ENCODE measurements around the gene KIAA1217.

The KIAA1217 gene

GRCh38 chr10:24207781-24208611 lies 942 bp upstream of the KIAA1217 start:
- no peak for DNase-seq

- DNase-seq, result peak; percentile 9
Observed at GRCh38 chr10:24209432-24209771, 464 bp downstream of the KIAA1217 start.

- peak; percentile 4 for DNase-seq
Observed at GRCh38 chr10:24209946-24210491, 1.1 kb downstream of the KIAA1217 start.

GRCh38 chr10:24210501-24210900 lies 1.6 kb downstream of the KIAA1217 start:
- DNase-seq, result no peak

GRCh38 chr10:24213266-24213665 lies 4.3 kb downstream of the KIAA1217 start:
- no peak for DNase-seq

GRCh38 chr10:24213881-24214280 lies 4.9 kb downstream of the KIAA1217 start:
- DNase-seq, result no peak

GRCh38 chr10:24214762-24215161 lies 5.8 kb downstream of the KIAA1217 start:
- no peak for DNase-seq

- no peak for DNase-seq
Observed at GRCh38 chr10:24215196-24215595, 6.3 kb downstream of the KIAA1217 start.

GRCh38 chr10:24215603-24216002 lies 6.7 kb downstream of the KIAA1217 start:
- no peak for DNase-seq

GRCh38 chr10:24219963-24220362 lies 11.0 kb downstream of the KIAA1217 start:
- DNase-seq, result no peak

GRCh38 chr10:24223341-24223740 lies 14.4 kb downstream of the KIAA1217 start:
- DNase-seq, result no peak

- DNase-seq, result no peak
Observed at GRCh38 chr10:24223953-24224352, 15.0 kb downstream of the KIAA1217 start.

GRCh38 chr10:24228642-24229041 lies 19.7 kb downstream of the KIAA1217 start:
- DNase-seq, result no peak

GRCh38 chr10:24229909-24230308 lies 21.0 kb downstream of the KIAA1217 start:
- no peak for DNase-seq

- no peak for DNase-seq
Observed at GRCh38 chr10:24231200-24231599, 22.3 kb downstream of the KIAA1217 start.

- DNase-seq, result no peak
Observed at GRCh38 chr10:24234784-24235183, 25.8 kb downstream of the KIAA1217 start.

- no peak for DNase-seq
Observed at GRCh38 chr10:24235471-24235870, 26.5 kb downstream of the KIAA1217 start.

GRCh38 chr10:24237801-24238395 lies 29.0 kb downstream of the KIAA1217 start:
- DNase-seq, result no peak

- no peak for DNase-seq
Observed at GRCh38 chr10:24238519-24239247, 29.7 kb downstream of the KIAA1217 start.

GRCh38 chr10:24239289-24240040 lies 30.5 kb downstream of the KIAA1217 start:
- DNase-seq, result no peak

GRCh38 chr10:24240041-24240751 lies 31.3 kb downstream of the KIAA1217 start:
- DNase-seq, result no peak

- no peak for DNase-seq
Observed at GRCh38 chr10:24241536-24242040, 32.6 kb downstream of the KIAA1217 start.
